HepG2 (cell line): ENCODE measurements around the gene YY1. TPM values are rescaled to one million over a fixed set of nuclear protein-coding genes. Genes with fewer than 3 reads are reported as not detected.

ENCODE experiments used
- ATAC-seq: fragments of 200-7000 bp; cut with Tn5 transposase; 3 replicates; pipeline ENCODE4 v1.9.1; 2020; ENCODE audit warnings: mild to moderate bottlenecking, moderate library complexity
- BruUV-seq: library from RNA; stranded (reverse); fragments of 400-500 nt; replicated peaks from 2 replicates; lab custom pipeline; 2021; lab: Mats Ljungman, UMichigan
- CTCF ChIA-PET: fragments of 300-600 bp; formaldehyde crosslinking; extraction: SDS; loops from one replicate; lab custom pipeline; 2021; ENCODE audit warnings: low total read pairs, inconsistent platforms, low intra/inter-chr PET ratio; lab: Yijun Ruan, JAX
- POLR2A ChIA-PET: fragments of 350-600 bp; sonication (Branson Sonifier 250); formaldehyde crosslinking; loops from one replicate; lab custom pipeline; 2020; ENCODE audit warnings: antibody characterized with exemption, inconsistent platforms; lab: Yijun Ruan, JAX
- DNase-seq: peaks from one replicate; pipeline ENCODE4 v3.0.0-alpha.2; 2015; ENCODE audit warnings: low spot score
- FAIRE-seq: peaks from 3 replicates; lab custom pipeline; 2011; peaks lifted over from hg19 to GRCh38; lab: Jason Lieb, UNC
- H2AFZ ChIP-seq: one replicate; pipeline ENCODE4 v1.6.1; 2011; ENCODE audit warnings: low read length, inconsistent platforms
- H3K27ac ChIP-seq: fragments of 300-600 bp; 3 replicates; pipeline ENCODE4 v1.8.0; 2011; ENCODE audit warnings: mixed run types, mild to moderate bottlenecking, mixed read lengths, low read length, inconsistent platforms; ENCODE audit not compliant: insufficient read depth; ENCODE audit errors: extremely low read length
- H3K27me3 ChIP-seq, 2 experiments: fragments of 200-600 bp in 1 of 2; 2 replicates in 1 of 2; 3 replicates in 1 of 2; pipeline versions ENCODE4 v1.6.0 to v1.8.0; 2011; ENCODE audit warnings: low read length in 2 of 2, mild to moderate bottlenecking in 2 of 2, moderate library complexity in 2 of 2, inconsistent platforms in 1 of 2; ENCODE audit not compliant: insufficient read depth in 2 of 2, control insufficient read depth in 1 of 2
- H3K36me3 ChIP-seq, 2 experiments: fragments of 200-600 bp in 1 of 2; replicated peaks in 1 of 2; 2 replicates in 1 of 2; 3 replicates in 1 of 2; pipeline versions ENCODE4 v1.5.1 to v1.8.0; 2011; ENCODE audit warnings: low read length in 2 of 2, inconsistent platforms in 1 of 2; ENCODE audit not compliant: insufficient read depth in 2 of 2, control insufficient read depth in 1 of 2
- H3K4me1 ChIP-seq: 2 replicates; pipeline ENCODE4 v1.5.1; 2012; ENCODE audit warnings: low read length, inconsistent platforms; ENCODE audit not compliant: insufficient read depth
- H3K4me2 ChIP-seq: 2 replicates; pipeline ENCODE4 v1.6.0; 2011; ENCODE audit warnings: low read depth, low read length, inconsistent platforms
- H3K4me3 ChIP-seq, 3 experiments: fragments of 200-600 bp in 1 of 3; sonication (generic), shearing (Covaris generic) in 1 of 3; replicated peaks in 1 of 3; 2 replicates each; pipeline ENCODE4 v1.5.1; 2011 to 2016; ENCODE audit warnings: low read length in 3 of 3, inconsistent platforms in 2 of 3, low read depth in 2 of 3, mild to moderate bottlenecking in 2 of 3, control low read depth in 1 of 3, mixed read lengths in 1 of 3; ENCODE audit not compliant: insufficient read depth in 1 of 3
- H3K79me2 ChIP-seq: one replicate; pipeline ENCODE4 v1.6.1; 2011; ENCODE audit warnings: low read length, inconsistent platforms; ENCODE audit not compliant: insufficient read depth
- H3K9ac ChIP-seq: 2 replicates; pipeline ENCODE4 v1.6.0; 2011; ENCODE audit warnings: mild to moderate bottlenecking, low read depth, low read length, inconsistent platforms; ENCODE audit not compliant: insufficient read depth
- H3K9me3 ChIP-seq: 2 replicates; pipeline ENCODE4 v1.5.1; 2012; ENCODE audit warnings: mild to moderate bottlenecking, low read length
- H4K20me1 ChIP-seq: 2 replicates; pipeline ENCODE4 v1.6.0; 2011; ENCODE audit warnings: inconsistent platforms, mild to moderate bottlenecking, low read length, moderate library complexity; ENCODE audit not compliant: insufficient read depth
- GATAD2A ChIP-seq: IDR thresholded peaks from 2 replicates; pipeline ENCODE4 v1.6.1; 2016
- NFE2L2 ChIP-seq: fragments of 150-350 bp; IDR thresholded peaks from 2 replicates; pipeline ENCODE4 v1.6.1; 2014; ENCODE audit warnings: low read length
- TBX2 ChIP-seq: sonication (generic); formaldehyde crosslinking; IDR thresholded peaks from 2 replicates; pipeline ENCODE4 v1.5.0; 2020; ENCODE audit warnings: missing genetic modification reagents, mild to moderate bottlenecking, borderline replicate concordance
- ZNF260 ChIP-seq: sonication (generic); formaldehyde crosslinking; IDR thresholded peaks from 2 replicates; pipeline ENCODE4 v1.4.0; 2020; ENCODE audit warnings: missing genetic modification reagents, low read depth, mild to moderate bottlenecking, borderline replicate concordance
- ZNF550 ChIP-seq: sonication (generic); formaldehyde crosslinking; IDR thresholded peaks from 2 replicates; pipeline ENCODE4 v1.4.0; 2020; ENCODE audit warnings: mild to moderate bottlenecking, missing genetic modification reagents, borderline replicate concordance
- ZNF605 ChIP-seq: sonication (generic); formaldehyde crosslinking; IDR thresholded peaks from 2 replicates; pipeline ENCODE4 v1.8.0; 2022; ENCODE audit warnings: mild to moderate bottlenecking, missing genetic modification reagents
- WGBS: methylation state at CpG from one replicate; pipeline ENCODE4 v1.1.6; 2017; ENCODE audit warnings: low lambda C conversion rate; 5-methylcytosine and 5-hydroxymethylcytosine counted together
- in situ Hi-C: cut with HindIII; loops from 2 replicates; pipeline ENCODE4 v1.10.0; 2017; ENCODE audit warnings: low pct_unique_long_range_greater_than_20kb; ENCODE audit not compliant: extremely low pct_ligation_motif_present
- intact Hi-C: fragments of 100-400 bp; cut with micrococcal nuclease; formaldehyde crosslinking; loops from one replicate; pipeline ENCODE4 v1.10.0; 2022; ENCODE audit not compliant: unreplicated experiment
- polyA plus RNA-seq, 8 experiments: library from polyadenylated mRNA; depleted of rRNA in 3 of 8; stranded (reverse) in 7 of 8; unstranded in 1 of 8; fragments of >200 nt; fragmentation: Illumina TruSeq in 4 of 8; extraction: Trizol in 4 of 8; gene quantifications; 2 replicates each; pipeline versions ENCODE4 v1.2.1 to v1.2.3, GENCODE V29; 2011 to 2016; ENCODE audit warnings: low read depth in 4 of 8, missing spikeins in 1 of 8, mixed read lengths in 1 of 8; ENCODE audit not compliant: insufficient read depth in 1 of 8
- total RNA-seq, 5 experiments: library from RNA; depleted of rRNA; stranded (reverse); fragments of >200 nt; fragmentation: Illumina TruSeq; extraction: Trizol; gene quantifications; 2 replicates each; pipeline ENCODE4 v1.2.3, GENCODE V29; 2016; ENCODE audit warnings: low read depth in 1 of 5
- TF ChIP-seq, protein P1 (sequence below), 2 experiments: sonication (generic) in 1 of 2; formaldehyde crosslinking in 1 of 2; IDR thresholded peaks; 2 replicates each; pipeline versions ENCODE4 v1.5.1 to v1.6.1; 2011 to 2020; ENCODE audit warnings: borderline replicate concordance in 1 of 2, low read depth in 1 of 2, low read length in 1 of 2, mild to moderate bottlenecking in 1 of 2, missing genetic modification reagents in 1 of 2, moderate library complexity in 1 of 2
- TF ChIP-seq, protein P2 (sequence below): sonication (generic); formaldehyde crosslinking; IDR thresholded peaks from 2 replicates; pipeline ENCODE4 v1.4.0; 2020; ENCODE audit warnings: missing genetic modification reagents, borderline replicate concordance
- TF ChIP-seq, protein P3 (sequence below): sonication (generic); formaldehyde crosslinking; IDR thresholded peaks from 2 replicates; pipeline ENCODE4 v1.4.0; 2020; ENCODE audit warnings: missing genetic modification reagents

YY1 gene
- total and polyA plus RNA-seq, 2 of the 13 experiments (the other 11 are each of a cell fraction or from before 2014, with no cell fraction given): 29.4 to 68.1 TPM

DNA sequence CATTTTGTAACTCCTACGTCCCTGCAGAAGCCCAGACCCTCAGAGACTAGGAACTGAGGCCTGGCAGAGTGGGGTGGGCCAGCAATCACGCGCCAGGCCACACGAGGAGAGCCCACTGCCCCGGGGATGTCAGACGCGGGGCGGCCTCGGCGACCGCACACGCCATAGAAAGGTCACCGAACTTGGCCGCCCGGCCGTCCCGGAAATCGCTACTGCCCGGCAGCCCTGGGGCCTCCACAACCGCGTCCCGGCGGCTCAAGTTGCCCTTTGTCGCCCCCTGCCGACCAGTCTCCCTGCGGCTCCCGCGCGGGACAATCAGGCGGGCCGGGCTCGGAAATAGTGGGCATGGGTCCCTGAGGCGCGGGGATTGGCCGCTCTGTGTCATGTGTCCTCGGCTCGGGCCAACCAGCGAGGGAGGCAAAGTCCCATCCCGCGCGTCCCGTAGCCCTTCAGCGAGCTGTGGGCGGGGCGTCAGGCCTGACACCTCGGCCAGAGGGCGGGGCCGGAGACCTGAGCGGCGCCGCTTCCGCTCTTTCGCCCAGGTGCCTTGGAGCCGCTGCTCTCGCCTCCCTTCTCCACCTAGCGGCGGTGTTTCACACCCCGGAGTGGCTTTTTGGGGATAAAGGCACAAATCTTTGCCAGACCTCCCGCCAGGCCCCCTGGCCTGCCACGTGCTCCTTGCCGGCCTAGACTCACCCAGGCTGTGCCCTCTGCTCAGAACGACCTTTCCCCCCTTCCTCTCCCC lies 46.1 kb upstream of the YY1 start (continued):
- TF ChIP-seq, protein P1, sequence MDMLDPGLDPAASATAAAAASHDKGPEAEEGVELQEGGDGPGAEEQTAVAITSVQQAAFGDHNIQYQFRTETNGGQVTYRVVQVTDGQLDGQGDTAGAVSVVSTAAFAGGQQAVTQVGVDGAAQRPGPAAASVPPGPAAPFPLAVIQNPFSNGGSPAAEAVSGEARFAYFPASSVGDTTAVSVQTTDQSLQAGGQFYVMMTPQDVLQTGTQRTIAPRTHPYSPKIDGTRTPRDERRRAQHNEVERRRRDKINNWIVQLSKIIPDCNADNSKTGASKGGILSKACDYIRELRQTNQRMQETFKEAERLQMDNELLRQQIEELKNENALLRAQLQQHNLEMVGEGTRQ (IDR thresholded peaks at IDR 0.05; ENCODE audit: low read depth, low read length): peak; percentile 86
- TF ChIP-seq, protein P1 (CRISPR knock-in tag; IDR thresholded peaks at IDR 0.05; ENCODE audit: borderline replicate concordance): peak; percentile 97
- TF ChIP-seq TBX2 (CRISPR knock-in tag): peak; percentile 99
- TF ChIP-seq NFE2L2: no peak
- TF ChIP-seq ZNF550 (CRISPR knock-in tag): no peak; the same call in 1 of the 2 replicates

DNA sequence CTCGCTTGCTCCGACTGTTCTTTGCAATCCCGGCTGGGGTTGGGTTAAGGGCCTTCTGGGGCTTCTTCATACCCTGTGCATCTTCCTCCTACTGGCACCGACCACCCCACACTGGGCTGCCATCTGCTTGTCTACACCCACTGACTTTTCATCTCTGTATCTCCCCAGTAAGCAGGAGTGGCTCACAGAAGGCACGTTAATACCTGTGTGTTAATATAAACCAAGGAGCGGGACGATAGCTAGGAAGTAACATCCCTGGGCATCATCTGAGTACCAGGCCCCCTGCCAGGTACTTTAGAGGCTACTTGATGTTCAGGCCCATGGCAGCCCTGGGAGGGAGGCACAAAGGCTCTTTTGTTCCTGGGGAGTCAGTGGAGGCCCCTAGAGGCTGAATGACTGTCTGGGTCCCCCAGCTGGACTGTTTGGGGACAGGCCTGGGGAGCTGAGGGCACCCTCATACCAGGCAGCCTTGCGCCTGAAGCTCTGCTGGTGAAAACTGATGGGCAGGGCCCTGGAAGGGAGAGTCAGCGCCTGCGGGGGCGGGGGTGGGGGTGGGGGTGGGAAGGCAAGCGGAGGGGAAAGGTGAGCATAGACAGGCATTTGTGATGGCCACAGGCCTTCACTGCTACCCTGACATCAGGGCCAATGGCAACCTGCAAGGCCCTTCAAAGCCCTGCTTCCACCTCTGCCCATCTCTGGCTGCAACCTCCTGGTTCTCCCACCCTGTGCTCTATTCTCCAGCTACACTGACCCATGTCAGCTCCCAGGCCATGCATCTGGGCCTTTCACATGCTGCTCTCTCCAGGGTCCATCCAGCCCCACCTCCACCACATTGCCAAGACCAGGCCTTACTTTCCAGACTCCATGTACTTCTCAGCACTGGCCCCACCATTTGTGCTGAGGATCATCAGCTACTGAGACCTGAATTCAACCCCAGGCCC lies 45.3 kb upstream of the YY1 start:
- no TSS peak for BruUV-seq
- 0 out of 2 replicates have a peak, but pooled peaks cover 4% of the 10 kb centered on the region for H3K9me3 ChIP-seq
- peaks cover 37% of the 10 kb centered on the region for H3K4me1 ChIP-seq
- no peaks in the 10 kb centered on the region for H4K20me1 ChIP-seq
- peak overlapping the region; percentile 47 for H2AFZ ChIP-seq
- in situ Hi-C loops (loop anchor here (5.0 kb wide), 1 partner anchor 51 kb away; no protein-coding TSS in a partner anchor), intact Hi-C loops (loop anchor here (1.0 kb wide), 2 partner anchors 47 to 211 kb away; no protein-coding TSS in a partner anchor)
- 21% methylated on average over 12 of the region's 12 CpGs for WGBS
- peak overlapping the region; percentile 73 for H3K9ac ChIP-seq
- peak overlapping the region; percentile 90 for H3K4me2 ChIP-seq
- ChIA-PET POLR2A (interaction anchor here (0.6 to 3.8 kb wide), 23 partner anchors 8 to 222 kb away, joined by 3 to 40 read pairs (median 5); no protein-coding TSS in a partner anchor), CTCF (interaction anchor here (0.8 to 2.5 kb wide), 6 partner anchors 38 to 211 kb away, joined by 3 to 12 read pairs (median 8); no protein-coding TSS in a partner anchor)
- no peaks in the 10 kb centered on the region for H3K36me3 ChIP-seq
- ATAC-seq (peak; percentile 56), DNase-seq (peak; percentile 75), FAIRE-seq (no peak)
- peak overlapping the region; percentile 60 for H3K27ac ChIP-seq
- H3K27me3 ChIP-seq: no peaks in the 10 kb centered on the region
- peak overlapping the region; percentile 46 to 73 (median 59) for H3K4me3 ChIP-seq
- no peaks in the 10 kb centered on the region for H3K79me2 ChIP-seq
- TF ChIP-seq, protein P2, sequence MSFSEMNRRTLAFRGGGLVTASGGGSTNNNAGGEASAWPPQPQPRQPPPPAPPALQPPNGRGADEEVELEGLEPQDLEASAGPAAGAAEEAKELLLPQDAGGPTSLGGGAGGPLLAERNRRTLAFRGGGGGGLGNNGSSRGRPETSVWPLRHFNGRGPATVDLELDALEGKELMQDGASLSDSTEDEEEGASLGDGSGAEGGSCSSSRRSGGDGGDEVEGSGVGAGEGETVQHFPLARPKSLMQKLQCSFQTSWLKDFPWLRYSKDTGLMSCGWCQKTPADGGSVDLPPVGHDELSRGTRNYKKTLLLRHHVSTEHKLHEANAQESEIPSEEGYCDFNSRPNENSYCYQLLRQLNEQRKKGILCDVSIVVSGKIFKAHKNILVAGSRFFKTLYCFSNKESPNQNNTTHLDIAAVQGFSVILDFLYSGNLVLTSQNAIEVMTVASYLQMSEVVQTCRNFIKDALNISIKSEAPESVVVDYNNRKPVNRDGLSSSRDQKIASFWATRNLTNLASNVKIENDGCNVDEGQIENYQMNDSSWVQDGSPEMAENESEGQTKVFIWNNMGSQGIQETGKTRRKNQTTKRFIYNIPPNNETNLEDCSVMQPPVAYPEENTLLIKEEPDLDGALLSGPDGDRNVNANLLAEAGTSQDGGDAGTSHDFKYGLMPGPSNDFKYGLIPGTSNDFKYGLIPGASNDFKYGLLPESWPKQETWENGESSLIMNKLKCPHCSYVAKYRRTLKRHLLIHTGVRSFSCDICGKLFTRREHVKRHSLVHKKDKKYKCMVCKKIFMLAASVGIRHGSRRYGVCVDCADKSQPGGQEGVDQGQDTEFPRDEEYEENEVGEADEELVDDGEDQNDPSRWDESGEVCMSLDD: no peak
- TF ChIP-seq GATAD2A (CRISPR knock-in tag) (no peak), ZNF605 (CRISPR knock-in tag) (peak; percentile 7; the same call in 1 of the 2 replicates), ZNF260 (CRISPR knock-in tag) (no peak)
- TF ChIP-seq, protein P3, sequence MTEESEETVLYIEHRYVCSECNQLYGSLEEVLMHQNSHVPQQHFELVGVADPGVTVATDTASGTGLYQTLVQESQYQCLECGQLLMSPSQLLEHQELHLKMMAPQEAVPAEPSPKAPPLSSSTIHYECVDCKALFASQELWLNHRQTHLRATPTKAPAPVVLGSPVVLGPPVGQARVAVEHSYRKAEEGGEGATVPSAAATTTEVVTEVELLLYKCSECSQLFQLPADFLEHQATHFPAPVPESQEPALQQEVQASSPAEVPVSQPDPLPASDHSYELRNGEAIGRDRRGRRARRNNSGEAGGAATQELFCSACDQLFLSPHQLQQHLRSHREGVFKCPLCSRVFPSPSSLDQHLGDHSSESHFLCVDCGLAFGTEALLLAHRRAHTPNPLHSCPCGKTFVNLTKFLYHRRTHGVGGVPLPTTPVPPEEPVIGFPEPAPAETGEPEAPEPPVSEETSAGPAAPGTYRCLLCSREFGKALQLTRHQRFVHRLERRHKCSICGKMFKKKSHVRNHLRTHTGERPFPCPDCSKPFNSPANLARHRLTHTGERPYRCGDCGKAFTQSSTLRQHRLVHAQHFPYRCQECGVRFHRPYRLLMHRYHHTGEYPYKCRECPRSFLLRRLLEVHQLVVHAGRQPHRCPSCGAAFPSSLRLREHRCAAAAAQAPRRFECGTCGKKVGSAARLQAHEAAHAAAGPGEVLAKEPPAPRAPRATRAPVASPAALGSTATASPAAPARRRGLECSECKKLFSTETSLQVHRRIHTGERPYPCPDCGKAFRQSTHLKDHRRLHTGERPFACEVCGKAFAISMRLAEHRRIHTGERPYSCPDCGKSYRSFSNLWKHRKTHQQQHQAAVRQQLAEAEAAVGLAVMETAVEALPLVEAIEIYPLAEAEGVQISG (CRISPR knock-in tag): no peak
